BE2C (cell line): ENCODE results near the gene C19orf67.

Experiments
- DNase-seq: peaks from one replicate; pipeline ENCODE4 v3.0.0-alpha.2; 2020
- H3K27me3 ChIP-seq: fragments of 250-450 bp; sonication (Bioruptor Pico); 2 replicates; pipeline ENCODE4 v1.5.1; 2020; ENCODE audit warnings: mild to moderate bottlenecking
- H3K36me3 ChIP-seq: fragments of 250-450 bp; sonication (Bioruptor Pico); 2 replicates; pipeline ENCODE4 v1.5.1; 2020; ENCODE audit warnings: mild to moderate bottlenecking
- H3K4me1 ChIP-seq: fragments of 250-450 bp; sonication (Bioruptor Pico); 2 replicates; pipeline ENCODE4 v1.5.1; 2020
- H3K4me3 ChIP-seq: 2 replicates; pipeline ENCODE4 v1.5.1; 2011; ENCODE audit warnings: low read depth, low read length
- H3K9me3 ChIP-seq: fragments of 250-450 bp; sonication (Bioruptor Pico); 2 replicates; pipeline ENCODE4 v1.5.1; 2020
- TF ChIP-seq, protein P1 (sequence below): IDR thresholded peaks from 2 replicates; pipeline ENCODE4 v1.5.1; 2012; ENCODE audit warnings: mild to moderate bottlenecking, low read depth, low read length

The C19orf67 gene

DNA sequence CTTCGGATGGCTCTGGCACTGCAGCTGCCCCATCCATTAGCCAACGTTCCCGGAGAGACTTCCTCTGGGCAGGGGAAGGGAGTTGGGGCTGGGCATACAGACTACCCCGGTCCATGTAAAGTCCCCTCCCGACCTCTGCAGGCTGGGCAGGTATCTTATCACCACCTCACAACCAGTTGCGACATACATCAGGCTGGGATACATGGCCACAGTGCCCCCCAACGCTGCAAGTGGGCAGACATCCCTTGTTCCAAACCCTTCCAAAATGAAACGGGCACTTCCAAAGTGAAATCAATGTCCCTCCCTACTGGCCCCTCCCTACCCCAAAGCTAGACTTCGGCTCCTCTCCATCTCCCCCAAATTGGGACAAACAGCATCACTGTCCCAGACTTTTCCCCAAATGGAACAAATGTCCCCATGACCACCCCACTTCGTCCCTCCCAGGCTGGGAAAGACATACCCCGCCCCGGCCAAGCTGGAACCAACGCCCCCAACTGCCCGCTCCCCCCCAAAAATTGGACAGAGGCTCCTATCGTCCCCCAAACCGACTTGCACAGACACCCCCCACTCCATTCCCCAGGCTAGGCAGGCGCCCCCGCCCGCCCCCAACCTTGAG, 28.7 kb downstream of the C19orf67 start:
- no peaks in the 10 kb centered on the region for H3K27me3 ChIP-seq
- H3K36me3 ChIP-seq, result no peaks in the 10 kb centered on the region
- TF ChIP-seq, protein P1, sequence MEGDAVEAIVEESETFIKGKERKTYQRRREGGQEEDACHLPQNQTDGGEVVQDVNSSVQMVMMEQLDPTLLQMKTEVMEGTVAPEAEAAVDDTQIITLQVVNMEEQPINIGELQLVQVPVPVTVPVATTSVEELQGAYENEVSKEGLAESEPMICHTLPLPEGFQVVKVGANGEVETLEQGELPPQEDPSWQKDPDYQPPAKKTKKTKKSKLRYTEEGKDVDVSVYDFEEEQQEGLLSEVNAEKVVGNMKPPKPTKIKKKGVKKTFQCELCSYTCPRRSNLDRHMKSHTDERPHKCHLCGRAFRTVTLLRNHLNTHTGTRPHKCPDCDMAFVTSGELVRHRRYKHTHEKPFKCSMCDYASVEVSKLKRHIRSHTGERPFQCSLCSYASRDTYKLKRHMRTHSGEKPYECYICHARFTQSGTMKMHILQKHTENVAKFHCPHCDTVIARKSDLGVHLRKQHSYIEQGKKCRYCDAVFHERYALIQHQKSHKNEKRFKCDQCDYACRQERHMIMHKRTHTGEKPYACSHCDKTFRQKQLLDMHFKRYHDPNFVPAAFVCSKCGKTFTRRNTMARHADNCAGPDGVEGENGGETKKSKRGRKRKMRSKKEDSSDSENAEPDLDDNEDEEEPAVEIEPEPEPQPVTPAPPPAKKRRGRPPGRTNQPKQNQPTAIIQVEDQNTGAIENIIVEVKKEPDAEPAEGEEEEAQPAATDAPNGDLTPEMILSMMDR, result no peak
- H3K9me3 ChIP-seq, result no peaks in the 10 kb centered on the region
- H3K4me1 ChIP-seq, result no peaks in the 10 kb centered on the region
- DNase-seq, result no peak
- H3K4me3 ChIP-seq, result peak overlapping the region; percentile 40

DNA sequence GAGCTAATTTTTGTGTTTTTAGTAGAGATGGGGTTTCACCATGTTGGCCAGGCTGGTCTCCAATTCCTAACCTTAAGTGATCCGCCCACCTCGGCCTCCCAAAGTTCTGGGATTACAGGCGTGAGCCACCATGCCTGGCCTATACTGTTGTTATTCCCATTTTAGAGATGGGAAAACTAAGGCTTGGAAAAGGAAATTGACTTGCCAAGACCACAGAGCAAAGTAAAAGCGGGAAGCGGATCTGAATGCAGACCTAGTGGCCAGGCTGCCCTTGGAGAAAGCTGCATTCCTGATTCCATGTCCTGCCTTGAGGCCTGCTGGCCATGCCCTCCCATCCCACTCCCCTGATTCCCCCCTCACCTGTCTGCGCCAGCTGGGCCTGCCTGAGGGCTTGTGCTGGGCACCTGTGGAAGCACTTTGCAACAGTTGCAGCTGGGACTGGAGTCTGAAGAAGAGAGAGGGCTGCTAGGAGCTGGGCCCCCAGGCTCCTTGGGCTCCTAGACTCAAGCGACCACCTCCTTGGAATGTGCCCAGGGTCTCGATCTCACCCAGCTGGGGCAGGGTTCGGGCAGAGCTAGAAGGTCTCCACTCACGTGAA, 29.4 kb downstream of the C19orf67 start:
- TF ChIP-seq, protein P1, result no peak
- Histone ChIP-seq H3K4me3 (no peak overlapping the region), H3K27me3 (no peaks in the 10 kb centered on the region), H3K4me1 (no peaks in the 10 kb centered on the region), H3K36me3 (no peaks in the 10 kb centered on the region), H3K9me3 (no peaks in the 10 kb centered on the region)
- DNase-seq, result no peak

DNA sequence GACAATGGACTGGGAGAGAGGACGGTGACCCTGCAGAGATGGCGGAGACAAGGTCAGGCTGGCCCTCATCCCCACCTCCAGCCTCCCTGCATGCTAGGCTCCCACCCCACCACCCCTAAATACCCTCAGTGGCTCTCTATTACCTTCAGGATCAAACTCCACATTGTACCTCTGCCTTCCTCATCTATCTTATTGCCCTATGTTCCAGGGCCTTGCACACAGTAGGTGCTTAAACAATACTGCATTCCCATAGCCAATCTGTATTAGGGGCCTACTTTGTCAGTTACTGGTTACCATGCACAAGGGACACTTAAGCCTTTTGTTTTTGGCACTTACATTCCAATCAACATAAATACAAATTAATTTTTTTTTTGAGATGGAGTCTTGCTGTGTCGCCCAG, 30.2 kb downstream of the C19orf67 start:
- TF ChIP-seq, protein P1, result no peak
- H3K36me3 ChIP-seq, result no peaks in the 10 kb centered on the region
- no peaks in the 10 kb centered on the region for H3K27me3 ChIP-seq
- no peak overlapping the region for H3K4me3 ChIP-seq
- H3K9me3 ChIP-seq, result no peaks in the 10 kb centered on the region
- no peaks in the 10 kb centered on the region for H3K4me1 ChIP-seq
- DNase-seq, result no peak

DNA sequence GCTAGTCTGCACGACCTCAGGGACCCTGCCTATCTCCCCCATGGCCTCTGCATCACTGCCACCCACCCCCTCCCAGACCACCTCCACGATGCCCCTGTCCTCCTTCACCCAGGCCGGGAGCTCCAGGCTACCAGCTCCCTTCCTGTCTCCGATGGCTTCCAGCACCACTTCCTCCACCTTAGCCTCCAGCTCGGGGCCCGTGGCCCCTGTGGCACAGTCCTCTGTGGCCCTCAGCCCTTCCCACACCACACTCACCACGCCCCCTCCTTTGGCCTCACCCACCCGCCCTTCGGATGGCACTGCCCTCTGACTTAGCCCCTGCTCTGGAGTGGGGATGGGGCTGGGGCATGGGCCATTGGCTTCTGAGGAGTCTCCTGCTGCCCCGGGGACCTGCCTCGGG, 30.9 kb downstream of the C19orf67 start:
- no peak overlapping the region for H3K4me3 ChIP-seq

DNA sequence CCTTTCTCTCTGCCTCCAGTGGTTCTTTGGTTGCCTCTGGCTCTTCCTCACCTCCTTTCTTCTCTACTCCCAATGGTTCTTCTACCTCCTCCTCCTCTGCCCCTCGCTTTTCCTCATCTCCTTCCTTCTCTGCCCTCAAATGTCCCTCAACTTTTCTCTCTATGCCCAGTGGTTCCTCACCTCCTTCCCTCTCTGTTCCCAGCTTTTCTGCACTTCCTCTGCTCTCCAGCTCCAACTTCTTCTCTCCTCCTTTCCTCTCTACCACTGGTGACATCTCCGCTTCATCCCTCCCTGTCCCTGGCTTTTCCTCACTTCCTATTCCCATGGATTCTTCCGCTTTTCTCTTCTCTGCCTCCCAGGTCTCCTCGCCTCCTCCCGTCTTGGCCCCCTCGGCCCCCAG, 31.5 kb downstream of the C19orf67 start:
- DNase-seq, result no peak
- TF ChIP-seq, protein P1, result no peak
- no peaks in the 10 kb centered on the region for H3K4me1 ChIP-seq

More for the DNA sequence above, 30.9 kb downstream of the C19orf67 start:
- Histone ChIP-seq H3K36me3 (no peaks in the 10 kb centered on the region), H3K9me3 (no peaks in the 10 kb centered on the region), H3K27me3 (no peaks in the 10 kb centered on the region), H3K4me1 (no peaks in the 10 kb centered on the region)
- DNase-seq, result no peak
- TF ChIP-seq, protein P1, result no peak

DNA sequence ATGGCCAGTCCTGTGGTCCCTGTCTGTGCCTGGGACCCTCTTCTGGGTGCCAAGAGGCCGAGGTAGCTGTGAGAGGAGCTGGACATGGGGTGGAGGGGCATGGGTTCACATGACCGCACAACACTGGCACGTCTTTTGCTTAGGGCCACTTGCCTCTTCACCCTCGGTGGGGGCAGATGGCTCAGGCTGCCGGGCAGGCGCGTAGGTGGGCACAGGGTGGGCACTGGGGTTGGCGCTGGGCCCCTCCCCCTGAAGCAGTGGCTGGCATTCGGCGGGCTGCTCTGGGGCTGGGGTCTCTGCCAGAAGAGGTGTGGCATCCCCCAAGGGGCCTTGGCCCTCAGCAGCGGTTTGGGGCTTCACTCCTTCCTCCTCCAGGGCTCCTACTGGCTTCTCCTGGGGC, 32.1 kb downstream of the C19orf67 start:
- DNase-seq, result no peak
- no peaks in the 10 kb centered on the region for H3K27me3 ChIP-seq
- H3K4me1 ChIP-seq, result no peaks in the 10 kb centered on the region
- H3K36me3 ChIP-seq, result no peaks in the 10 kb centered on the region
- H3K4me3 ChIP-seq, result no peak overlapping the region
- H3K9me3 ChIP-seq, result no peaks in the 10 kb centered on the region
- TF ChIP-seq, protein P1, result no peak

More for the DNA sequence above, 31.5 kb downstream of the C19orf67 start:
- H3K9me3 ChIP-seq, result no peaks in the 10 kb centered on the region
- no peaks in the 10 kb centered on the region for H3K27me3 ChIP-seq
- no peak overlapping the region for H3K4me3 ChIP-seq
- H3K36me3 ChIP-seq, result no peaks in the 10 kb centered on the region
